Raji (cell line): ENCODE data around the gene P2RY2.

Experiments
- POLR2A ChIP-seq: IDR thresholded peaks from 2 replicates; pipeline ENCODE4 v1.6.1; 2011; ENCODE audit warnings: low read depth, low read length, control low read depth; ENCODE audit not compliant: insufficient read depth

Gene P2RY2

GRCh38 chr11:73218106-73218829, at the start of gene P2RY2:
Gene P2RY2 (plus strand): TSS chr11:73218281. CDS start chr11:73234160, 15,879 bp downstream.
- no peak for TF ChIP-seq POLR2A

GRCh38 chr11:73168925-73169579, 49.0 kb upstream of the P2RY2 start:
- TF ChIP-seq POLR2A: no peak

GRCh38 chr11:73170140-73170539, 47.9 kb upstream of the P2RY2 start:
- TF ChIP-seq POLR2A: no peak

DNA sequence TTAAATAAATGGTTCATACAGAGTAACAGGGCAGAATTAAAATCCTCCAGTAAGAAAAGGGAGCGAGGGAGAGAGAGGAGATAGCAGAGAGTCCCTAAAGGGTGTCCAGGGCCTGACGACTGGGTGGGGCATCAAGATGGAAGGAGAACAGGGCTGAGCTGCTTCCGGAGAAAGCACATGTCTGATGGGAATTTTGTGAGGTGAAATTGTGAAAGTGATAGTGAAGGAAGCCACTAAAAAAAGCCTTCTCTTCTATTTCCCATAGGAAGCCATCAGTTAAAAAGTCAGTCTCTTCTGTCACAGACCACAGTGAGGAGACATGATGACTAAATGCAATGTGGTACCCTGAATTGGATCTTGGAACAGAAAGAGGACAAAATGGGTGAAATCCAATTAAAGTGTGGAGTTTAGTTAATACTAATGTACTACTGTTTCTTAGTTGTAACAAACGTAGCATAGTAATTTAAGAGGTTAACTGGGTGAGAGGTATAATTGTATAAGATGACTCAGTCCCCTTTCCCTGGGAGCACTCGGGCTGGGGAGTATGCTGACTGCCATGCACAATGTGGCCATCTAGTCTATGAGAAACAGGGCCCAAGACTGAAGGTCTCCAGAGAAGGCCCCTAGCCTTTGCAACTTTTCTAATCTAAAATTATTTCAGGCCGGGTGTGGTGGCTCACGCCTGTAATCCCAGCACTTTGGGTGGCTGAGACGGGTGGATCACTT, 46.5 kb upstream of the P2RY2 start:
- TF ChIP-seq POLR2A: no peak

DNA sequence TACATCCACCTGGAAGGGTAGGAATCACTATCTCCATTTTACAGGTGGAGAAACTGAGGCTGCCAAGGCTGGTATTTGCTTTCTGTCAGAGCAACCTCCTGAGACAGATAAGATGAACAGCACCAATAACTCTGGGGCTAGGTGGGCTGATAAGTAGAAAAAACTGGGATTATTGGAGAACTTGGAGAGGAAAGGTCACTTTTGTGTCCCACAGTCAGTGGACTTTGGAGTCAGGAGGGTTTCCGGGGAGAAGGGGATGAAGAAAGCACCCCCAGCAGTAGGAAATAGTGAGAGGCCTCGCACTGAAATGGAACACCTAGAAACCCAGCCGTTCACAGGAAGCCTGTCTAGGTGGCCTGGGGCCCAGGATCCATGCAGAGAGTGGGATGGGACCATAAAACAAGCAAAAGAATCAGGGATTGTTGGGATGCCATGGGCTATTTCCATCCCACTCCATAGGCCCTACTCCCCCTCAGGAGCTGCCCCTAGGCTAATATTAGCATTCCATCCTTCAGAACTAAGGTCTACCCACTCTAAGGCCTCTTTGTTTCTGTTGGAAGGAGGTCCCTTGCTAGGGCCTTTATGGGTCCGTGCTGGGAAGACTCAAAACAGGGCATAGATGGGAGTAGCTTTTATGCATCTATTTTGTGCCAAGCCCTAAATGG, 45.0 kb upstream of the P2RY2 start:
- TF ChIP-seq POLR2A: no peak

DNA sequence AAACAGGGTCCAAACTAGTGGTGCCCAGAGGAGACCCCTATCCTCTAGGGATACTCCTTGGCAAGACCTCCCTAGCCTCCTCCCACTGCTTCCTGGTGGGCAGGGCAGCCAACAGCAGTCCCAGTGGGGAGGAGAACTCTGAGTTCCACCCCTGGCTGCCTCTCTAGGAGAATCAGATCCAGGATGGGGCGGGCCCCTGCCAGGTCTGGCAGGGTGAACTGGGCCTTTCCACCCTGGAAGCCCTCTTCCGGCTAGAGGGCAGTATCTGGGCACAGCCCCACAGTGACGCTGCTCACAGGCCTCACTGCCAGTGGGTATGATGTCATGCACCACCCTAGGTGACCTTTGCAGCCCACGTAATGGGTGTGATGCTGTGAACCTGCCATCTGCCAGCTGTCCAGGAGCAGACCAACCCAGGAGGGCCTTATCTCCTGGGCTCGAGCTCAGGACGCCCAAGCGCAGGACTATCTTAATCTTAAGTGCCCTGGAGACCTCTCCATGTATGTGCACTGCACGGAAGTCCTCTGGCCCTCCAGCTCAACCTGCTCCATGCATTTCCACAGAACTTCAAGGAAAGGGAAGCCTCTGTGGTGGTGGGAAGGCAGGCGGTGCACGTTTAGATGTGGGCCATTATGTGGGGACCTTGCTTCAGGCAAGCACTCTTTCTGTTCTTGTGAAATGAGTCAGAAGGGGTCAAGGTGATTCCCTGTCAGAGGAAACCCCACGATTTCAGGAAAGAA, 44.2 kb upstream of the P2RY2 start:
- TF ChIP-seq POLR2A: no peak

- no peak for TF ChIP-seq POLR2A
These were observed 43.6 kb upstream of the P2RY2 start for GRCh38 chr11:73174495-73174791.

DNA sequence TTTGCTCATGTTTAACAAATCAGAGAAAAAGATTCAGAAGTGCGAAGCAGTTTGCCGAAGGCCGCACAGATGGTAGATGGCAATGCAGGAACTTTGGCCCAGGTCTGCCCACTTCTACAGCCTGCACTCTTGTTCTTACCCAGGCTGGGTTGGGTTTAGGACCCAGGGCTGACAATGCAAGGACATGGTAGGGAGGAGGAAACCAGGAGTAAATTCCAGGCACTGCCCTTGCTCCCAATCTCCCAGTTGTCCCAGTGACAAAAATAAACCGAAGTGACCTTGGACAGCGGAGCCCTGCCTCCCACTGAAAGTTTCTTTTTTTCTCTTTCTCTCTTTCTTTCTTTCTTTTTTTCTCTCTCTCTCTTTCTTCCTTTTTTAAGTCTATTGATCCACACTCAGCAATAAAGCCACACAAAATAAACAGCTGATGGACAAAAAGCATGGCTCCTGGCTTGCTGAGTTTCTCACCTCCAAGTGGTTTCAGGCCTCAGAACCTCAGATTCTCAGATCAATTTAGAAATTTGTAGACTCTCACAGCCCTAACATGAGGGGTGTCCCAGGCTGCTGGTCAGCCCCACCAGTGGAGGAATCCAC, 42.4 kb upstream of the P2RY2 start:
- no peak for TF ChIP-seq POLR2A

- TF ChIP-seq POLR2A: no peak
These were observed 41.8 kb upstream of the P2RY2 start for GRCh38 chr11:73176145-73176873.

- no peak for TF ChIP-seq POLR2A
These were observed 41.3 kb upstream of the P2RY2 start for GRCh38 chr11:73176874-73177155.

DNA sequence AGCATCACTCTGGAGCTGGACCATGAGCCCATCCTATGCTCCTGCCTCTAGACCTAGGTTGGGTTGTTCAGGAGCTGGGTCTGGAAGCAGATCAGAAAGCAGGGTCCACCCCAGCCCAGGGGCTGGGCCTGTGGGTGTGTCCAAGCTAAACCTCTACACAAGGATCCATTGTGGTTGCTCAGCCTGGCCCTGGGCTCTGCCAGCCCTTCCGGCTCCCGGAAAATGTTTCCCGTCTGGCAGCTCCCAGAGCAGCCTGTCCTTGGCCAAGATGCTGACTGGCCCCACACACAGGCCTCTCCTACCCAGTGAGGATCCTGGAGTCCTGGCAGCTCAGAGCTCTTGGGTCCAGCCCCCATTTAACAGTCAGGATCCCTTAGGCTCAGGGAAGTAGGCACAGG, 40.7 kb upstream of the P2RY2 start:
- TF ChIP-seq POLR2A: no peak

GRCh38 chr11:73177778-73178539, 40.1 kb upstream of the P2RY2 start:
- TF ChIP-seq POLR2A: no peak

- TF ChIP-seq POLR2A: no peak
These were observed 39.4 kb upstream of the P2RY2 start for GRCh38 chr11:73178681-73179080.

GRCh38 chr11:73182824-73183321, 35.2 kb upstream of the P2RY2 start:
- no peak for TF ChIP-seq POLR2A
